HG03575 (cell line): Measurements from ENCODE around the gene PRR14.

Source experiments
- ATAC-seq: cut with Tn5 transposase; IDR thresholded peaks from one replicate; pipeline ENCODE4 v1.9.1; 2021; ENCODE audit not compliant: unreplicated experiment, insufficient number of reproducible peaks, low FRiP score; ENCODE audit errors: extremely low read depth

The PRR14 gene

GRCh38 chr16:30656974-30657865 is 6.5 kb downstream of the PRR14 start:
- ATAC-seq: no peak

GRCh38 chr16:30657866-30658730 is 7.3 kb downstream of the PRR14 start, which contains the start of gene FBRS:
Gene FBRS (plus strand): TSS chr16:30658431. CDS start chr16:30659519, 1,088 bp downstream.
- peak; percentile 48 for ATAC-seq

- ATAC-seq: peak; percentile 23
Measured at GRCh38 chr16:30658731-30659506, 8.2 kb downstream of the PRR14 start.

- no peak for ATAC-seq
Measured at GRCh38 chr16:30659507-30660423, 9.0 kb downstream of the PRR14 start.

- ATAC-seq: no peak
Measured at GRCh38 chr16:30660424-30661261, 9.9 kb downstream of the PRR14 start.

GRCh38 chr16:30662449-30662848 is 11.7 kb downstream of the PRR14 start:
- no peak for ATAC-seq

GRCh38 chr16:30663038-30663437 is 12.3 kb downstream of the PRR14 start:
- no peak for ATAC-seq

- ATAC-seq: no peak
Measured at GRCh38 chr16:30663820-30664219, 13.1 kb downstream of the PRR14 start.

GRCh38 chr16:30664616-30665109 is 13.9 kb downstream of the PRR14 start:
- no peak for ATAC-seq

- ATAC-seq: no peak
Measured at GRCh38 chr16:30665155-30665829, 14.5 kb downstream of the PRR14 start.

- no peak for ATAC-seq
Measured at GRCh38 chr16:30665830-30666190, 15.1 kb downstream of the PRR14 start.

- ATAC-seq: no peak
Measured at GRCh38 chr16:30666681-30667080, 15.9 kb downstream of the PRR14 start.

- ATAC-seq: no peak
Measured at GRCh38 chr16:30667361-30667905, 16.7 kb downstream of the PRR14 start.

GRCh38 chr16:30668393-30668792 is 17.6 kb downstream of the PRR14 start:
- ATAC-seq: no peak

- ATAC-seq: no peak
Measured at GRCh38 chr16:30669026-30669902, 18.5 kb downstream of the PRR14 start.
